Breast epithelium (tissue), 4 donors: ENCODE data around the gene GFRA1. TPM values are rescaled to one million over a fixed set of nuclear protein-coding genes. Genes with fewer than 3 reads are reported as not detected.

ENCODE experiments used
- DNase-seq, 2 donors: peaks; one replicate each; pipeline ENCODE4 v3.0.0-alpha.2; 2019; ENCODE audit warnings: low spot score in 2 of 2
- H3K27ac ChIP-seq, 2 donors: fragments of 200-600 bp; sonication (generic) in 1 of 2; one replicate each; pipeline ENCODE4 v1.5.1; 2016 to 2019; ENCODE audit warnings: mild to moderate bottlenecking in 1 of 2
- H3K27me3 ChIP-seq, 2 donors: fragments of 200-600 bp; sonication (generic) in 1 of 2; one replicate each; pipeline versions ENCODE4 v1.5.1 to v1.6.0; 2017 to 2019; ENCODE audit warnings: control low read depth in 1 of 2, mild to moderate bottlenecking in 1 of 2
- H3K36me3 ChIP-seq: fragments of 200-600 bp; one replicate; pipeline ENCODE4 v1.5.1; 2019
- H3K4me1 ChIP-seq, 2 donors: fragments of 200-600 bp; sonication (generic); one replicate each; pipeline ENCODE4 v1.5.1; 2016 to 2019; ENCODE audit warnings: control low read depth in 1 of 2
- H3K4me3 ChIP-seq, 3 donors: fragments of 200-600 bp; sonication (generic); 1 replicate in 2 of 3; 2 replicates in 1 of 3; pipeline ENCODE4 v1.5.1; 2016 to 2019; ENCODE audit warnings: mild to moderate bottlenecking in 3 of 3, moderate library complexity in 2 of 3
- H3K9me3 ChIP-seq, 2 donors: fragments of 200-600 bp; sonication (generic) in 1 of 2; one replicate each; pipeline ENCODE4 v1.5.1; 2016 to 2019; ENCODE audit warnings: control low read depth in 1 of 2
- CTCF ChIP-seq, 3 donors: fragments of 450-650 bp; IDR thresholded peaks; one replicate each; pipeline ENCODE4 v1.5.1; 2016 to 2017; ENCODE audit warnings: antibody characterized with exemption in 3 of 3, mild to moderate bottlenecking in 3 of 3, moderate library complexity in 3 of 3
- POLR2A ChIP-seq: fragments of 450-650 bp; IDR thresholded peaks from one replicate; pipeline ENCODE4 v1.6.1; 2016; ENCODE audit warnings: antibody characterized with exemption, mild to moderate bottlenecking, moderate library complexity
- POLR2AphosphoS5 ChIP-seq, 3 donors: sonication (generic); formaldehyde crosslinking; IDR thresholded peaks; one replicate each; pipeline ENCODE4 v1.6.1; 2017; ENCODE audit warnings: antibody characterized with exemption in 3 of 3
- intact Hi-C: fragments of 100-400 bp; cut with DNase I; formaldehyde crosslinking; loops from one replicate; pipeline ENCODE4 v1.15.1; 2023; ENCODE audit warnings: low total_unique reads
- total RNA-seq, 3 donors: library from RNA; depleted of rRNA; stranded (reverse); fragments of >200 nt; gene quantifications; one replicate each; pipeline ENCODE4 v1.1.0, GENCODE V29; 2016

The GFRA1 gene
- total RNA-seq, 3 donors from 2014 or later = 88.2 to 153 (median 98.5) TPM

GRCh38 chr10:116108095-116108494, 164.9 kb downstream of the GFRA1 start:
- TF ChIP-seq POLR2AphosphoS5 (IDR thresholded peaks at IDR 0.05) (no peak), CTCF (IDR thresholded peaks at IDR 0.05) (no peak), POLR2A (no peak)
- DNase-seq = no peak
- Histone ChIP-seq H3K27ac (no peak overlapping the region), H3K27me3 (no peaks in the 10 kb centered on the region), H3K36me3 (no peaks in the 10 kb centered on the region), H3K4me3 (no peak overlapping the region), H3K9me3 (no peaks in the 10 kb centered on the region), H3K4me1 (no peaks in the 10 kb centered on the region)
- intact Hi-C loops = no loop called here

GRCh38 chr10:116106611-116107010, 166.4 kb downstream of the GFRA1 start:
- Histone ChIP-seq H3K36me3 (no peaks in the 10 kb centered on the region), H3K4me1 (no peaks in the 10 kb centered on the region), H3K27me3 (no peaks in the 10 kb centered on the region), H3K9me3 (no peaks in the 10 kb centered on the region), H3K4me3 (no peak overlapping the region), H3K27ac (no peak overlapping the region)
- TF ChIP-seq POLR2A (no peak), CTCF (IDR thresholded peaks at IDR 0.05) (no peak), POLR2AphosphoS5 (IDR thresholded peaks at IDR 0.05) (no peak)
- no peak for DNase-seq
- intact Hi-C loops = no loop called here

GRCh38 chr10:116105264-116105663, 167.7 kb downstream of the GFRA1 start:
- no peak for DNase-seq
- intact Hi-C loops = no loop called here
- no peaks in the 10 kb centered on the region for H3K27me3 ChIP-seq
- H3K36me3 ChIP-seq = no peaks in the 10 kb centered on the region
- no peaks in the 10 kb centered on the region for H3K4me1 ChIP-seq
- H3K4me3 ChIP-seq = no peak overlapping the region
- no peak overlapping the region for H3K27ac ChIP-seq
- TF ChIP-seq CTCF (IDR thresholded peaks at IDR 0.05) = no peak
- TF ChIP-seq POLR2A = no peak
- TF ChIP-seq POLR2AphosphoS5 (IDR thresholded peaks at IDR 0.05) = no peak
- no peaks in the 10 kb centered on the region for H3K9me3 ChIP-seq

GRCh38 chr10:116104210-116104932, 168.6 kb downstream of the GFRA1 start:
- Histone ChIP-seq H3K4me3 (no peak overlapping the region), H3K36me3 (no peaks in the 10 kb centered on the region), H3K27me3 (no peaks in the 10 kb centered on the region), H3K9me3 (no peaks in the 10 kb centered on the region), H3K4me1 (no peaks in the 10 kb centered on the region), H3K27ac (no peak overlapping the region)
- intact Hi-C loops = no loop called here
- no peak for DNase-seq
- no peak for TF ChIP-seq POLR2A
- TF ChIP-seq CTCF (IDR thresholded peaks at IDR 0.05) = no peak
- TF ChIP-seq POLR2AphosphoS5 (IDR thresholded peaks at IDR 0.05) = no peak

GRCh38 chr10:116103668-116104067, 169.3 kb downstream of the GFRA1 start:
- TF ChIP-seq POLR2AphosphoS5 (IDR thresholded peaks at IDR 0.05) = no peak
- no peak for TF ChIP-seq POLR2A
- TF ChIP-seq CTCF (IDR thresholded peaks at IDR 0.05) = no peak
- no peaks in the 10 kb centered on the region for H3K4me1 ChIP-seq
- no peaks in the 10 kb centered on the region for H3K9me3 ChIP-seq
- H3K4me3 ChIP-seq = no peak overlapping the region
- intact Hi-C loops = no loop called here
- no peak for DNase-seq
- no peaks in the 10 kb centered on the region for H3K27me3 ChIP-seq
- H3K27ac ChIP-seq = no peak overlapping the region
- H3K36me3 ChIP-seq = no peaks in the 10 kb centered on the region
